IPS-11a (cell line): Measurements from ENCODE around the gene GDPD4.

Source experiments
- H3K4me3 ChIP-seq: one replicate; pipeline ENCODE4 v1.5.1; 2013; ENCODE audit warnings: low read depth, low read length, control low read depth

The GDPD4 gene

GRCh38 chr11:77206264-77207018 is 95.0 kb downstream of the GDPD4 start:
- H3K4me3 ChIP-seq: no peak overlapping the region

GRCh38 chr11:77205467-77206263 is 95.8 kb downstream of the GDPD4 start:
- no peak overlapping the region for H3K4me3 ChIP-seq

- H3K4me3 ChIP-seq: no peak overlapping the region
These were observed 96.6 kb downstream of the GDPD4 start for GRCh38 chr11:77204754-77205466.

- no peak overlapping the region for H3K4me3 ChIP-seq
These were observed 97.4 kb downstream of the GDPD4 start for GRCh38 chr11:77203901-77204753.

- H3K4me3 ChIP-seq: no peak overlapping the region
These were observed 98.3 kb downstream of the GDPD4 start for GRCh38 chr11:77202941-77203900.

- no peak overlapping the region for H3K4me3 ChIP-seq
These were observed 99.3 kb downstream of the GDPD4 start for GRCh38 chr11:77201991-77202841.

- H3K4me3 ChIP-seq: no peak overlapping the region
These were observed 100.1 kb downstream of the GDPD4 start for GRCh38 chr11:77201370-77201769.

- H3K4me3 ChIP-seq: no peak overlapping the region
These were observed 100.9 kb downstream of the GDPD4 start for GRCh38 chr11:77200351-77201268.

GRCh38 chr11:77199137-77199745 is 102.2 kb downstream of the GDPD4 start:
- no peak overlapping the region for H3K4me3 ChIP-seq

- H3K4me3 ChIP-seq: no peak overlapping the region
These were observed 103.0 kb downstream of the GDPD4 start for GRCh38 chr11:77198440-77198849.

GRCh38 chr11:77197626-77198320 is 103.7 kb downstream of the GDPD4 start:
- no peak overlapping the region for H3K4me3 ChIP-seq

- no peak overlapping the region for H3K4me3 ChIP-seq
These were observed 104.5 kb downstream of the GDPD4 start for GRCh38 chr11:77196961-77197360.

- no peak overlapping the region for H3K4me3 ChIP-seq
These were observed 106.3 kb downstream of the GDPD4 start for GRCh38 chr11:77195071-77195755.

- no peak overlapping the region for H3K4me3 ChIP-seq
These were observed 107.3 kb downstream of the GDPD4 start for GRCh38 chr11:77193911-77194830.

GRCh38 chr11:77193167-77193566 is 108.3 kb downstream of the GDPD4 start:
- H3K4me3 ChIP-seq: no peak overlapping the region
